ENCODE results near the gene SSBP3.
"Not testable (repeated sequence)": the region's sequence is repeated elsewhere in the genome, so short reads cannot be mapped to it uniquely, and the experiment has no call there.

SSBP3 gene

GRCh38 chr1:54391450-54392209, 14.6 kb downstream of the SSBP3 start:
- DNase-seq = no peak

- DNase-seq = no peak
These were observed 15.5 kb downstream of the SSBP3 start for GRCh38 chr1:54390655-54391054.

- not testable (repeated sequence) for DNase-seq
These were observed 16.6 kb downstream of the SSBP3 start for GRCh38 chr1:54389608-54390007.

GRCh38 chr1:54387419-54387818, 18.8 kb downstream of the SSBP3 start:
- DNase-seq = no peak

- no peak for DNase-seq
These were observed 20.5 kb downstream of the SSBP3 start for GRCh38 chr1:54385727-54386022.

GRCh38 chr1:54384918-54385726, 21.1 kb downstream of the SSBP3 start:
- DNase-seq = no peak

GRCh38 chr1:54384471-54384870, 21.7 kb downstream of the SSBP3 start:
- no peak for DNase-seq

- no peak for DNase-seq
These were observed 24.7 kb downstream of the SSBP3 start for GRCh38 chr1:54381524-54381923.

GRCh38 chr1:54380290-54380882, 25.8 kb downstream of the SSBP3 start:
- no peak for DNase-seq

GRCh38 chr1:54379555-54380289, 26.5 kb downstream of the SSBP3 start:
- no peak for DNase-seq

- DNase-seq = no peak
These were observed 27.2 kb downstream of the SSBP3 start for GRCh38 chr1:54378874-54379554.

- DNase-seq = no peak
These were observed 27.9 kb downstream of the SSBP3 start for GRCh38 chr1:54378157-54378873.

- no peak for DNase-seq
These were observed 29.0 kb downstream of the SSBP3 start for GRCh38 chr1:54377040-54377691.

GRCh38 chr1:54376430-54377039, 29.7 kb downstream of the SSBP3 start:
- DNase-seq = no peak

GRCh38 chr1:54375712-54376429, 30.3 kb downstream of the SSBP3 start:
- no peak for DNase-seq

GRCh38 chr1:54375298-54375697, 30.9 kb downstream of the SSBP3 start:
- DNase-seq = no peak

- no peak for DNase-seq
These were observed 31.4 kb downstream of the SSBP3 start for GRCh38 chr1:54374766-54375165.

GRCh38 chr1:54372978-54373377, 33.2 kb downstream of the SSBP3 start:
- DNase-seq = no peak

- no peak for DNase-seq
These were observed 34.3 kb downstream of the SSBP3 start for GRCh38 chr1:54371942-54372275.
